ENCODE data around the gene VGLL2.

The VGLL2 gene

GRCh38 chr6:117269638-117270054 is 4.3 kb downstream of the VGLL2 start:
- no peak for DNase-seq

GRCh38 chr6:117270055-117270842 is 4.9 kb downstream of the VGLL2 start:
- no peak for DNase-seq

- no peak for DNase-seq
Measured at GRCh38 chr6:117270843-117271507, 5.6 kb downstream of the VGLL2 start.

- no peak for DNase-seq
Measured at GRCh38 chr6:117272032-117272866, 6.9 kb downstream of the VGLL2 start.

- DNase-seq, result no peak
Measured at GRCh38 chr6:117272891-117273290, 7.5 kb downstream of the VGLL2 start.

DNA sequence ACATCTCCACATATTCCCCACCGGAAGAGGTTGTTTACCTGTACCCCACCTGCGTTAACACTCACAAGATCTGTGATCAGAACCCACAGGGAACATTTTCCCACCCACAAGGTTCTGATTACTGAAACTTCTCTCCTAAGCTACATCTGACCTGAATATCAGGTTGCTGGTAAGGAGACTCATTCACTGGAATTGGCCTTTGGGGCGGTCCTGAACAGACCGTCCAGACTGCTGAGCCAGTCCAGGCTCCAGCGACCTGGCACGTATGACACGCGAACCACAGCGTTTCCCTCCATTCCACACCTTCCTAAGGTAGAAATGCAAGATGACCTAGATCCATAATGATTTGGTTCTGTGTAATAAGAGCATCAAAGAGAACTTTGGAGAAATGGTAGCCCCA is 9.8 kb downstream of the VGLL2 start:
- no peak for DNase-seq

DNA sequence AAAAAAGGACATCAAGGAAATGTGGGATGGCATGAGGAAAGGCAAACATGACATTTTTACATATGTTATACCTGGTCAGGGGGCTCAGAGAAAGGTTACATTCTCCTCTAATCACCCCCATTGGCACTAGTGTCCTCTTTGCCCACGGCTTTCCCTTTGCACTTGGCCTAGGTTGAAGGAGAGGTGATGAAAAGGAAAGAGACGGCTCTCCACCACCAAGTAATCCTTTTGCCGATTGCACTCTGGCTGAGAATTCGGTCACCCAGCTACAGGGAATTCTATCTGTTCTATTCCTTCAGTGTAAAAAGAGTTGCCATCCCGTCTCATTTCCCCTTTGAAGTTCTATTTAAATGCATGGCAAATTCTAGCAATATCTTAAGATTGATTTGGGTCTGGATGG is 10.4 kb downstream of the VGLL2 start:
- no peak for DNase-seq

- DNase-seq, result no peak
Measured at GRCh38 chr6:117276778-117277316, 11.5 kb downstream of the VGLL2 start.

- no peak for DNase-seq
Measured at GRCh38 chr6:117280922-117281321, 15.6 kb downstream of the VGLL2 start.

- no peak for DNase-seq
Measured at GRCh38 chr6:117288083-117288715, 22.8 kb downstream of the VGLL2 start.

GRCh38 chr6:117290173-117290846 is 25.0 kb downstream of the VGLL2 start:
- no peak for DNase-seq

DNA sequence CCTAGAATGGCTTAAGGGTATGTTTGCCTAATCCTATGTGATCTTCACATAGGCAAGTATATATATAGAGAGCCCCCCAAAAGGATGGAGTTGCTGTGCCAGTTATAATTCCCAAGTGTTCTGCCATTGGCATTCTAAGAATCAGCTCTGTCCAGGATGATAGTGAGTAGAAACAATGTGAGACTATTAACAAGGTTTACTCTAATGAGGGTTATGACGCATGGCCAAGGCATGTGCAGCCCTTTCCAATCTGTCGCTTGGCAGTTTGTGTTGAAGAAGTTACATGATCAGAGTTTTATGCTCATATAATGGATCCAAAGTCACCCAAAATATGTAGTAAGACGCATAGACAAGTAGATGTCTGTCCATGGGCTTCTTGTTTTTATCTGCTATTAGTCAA is 33.6 kb downstream of the VGLL2 start:
- no peak for DNase-seq

DNA sequence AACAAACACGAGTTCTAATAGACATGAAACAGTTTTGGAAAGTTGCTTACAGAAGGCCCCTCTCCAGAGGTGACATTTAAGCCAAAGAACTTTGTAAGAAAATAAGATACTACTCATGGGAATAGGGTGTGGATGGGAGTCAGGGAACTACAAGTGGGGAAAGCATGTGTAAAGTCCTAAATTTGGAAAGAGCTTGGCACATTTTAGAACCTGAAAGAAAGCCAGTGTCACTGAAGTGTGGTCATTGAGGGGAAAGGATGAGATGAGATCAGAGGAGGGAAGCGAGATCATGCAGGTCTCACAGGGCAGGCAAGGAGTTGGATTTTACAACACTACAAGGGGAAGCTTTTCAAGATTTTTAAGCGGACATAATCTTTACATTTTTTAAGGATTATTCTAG is 38.0 kb downstream of the VGLL2 start:
- DNase-seq, result no peak

DNA sequence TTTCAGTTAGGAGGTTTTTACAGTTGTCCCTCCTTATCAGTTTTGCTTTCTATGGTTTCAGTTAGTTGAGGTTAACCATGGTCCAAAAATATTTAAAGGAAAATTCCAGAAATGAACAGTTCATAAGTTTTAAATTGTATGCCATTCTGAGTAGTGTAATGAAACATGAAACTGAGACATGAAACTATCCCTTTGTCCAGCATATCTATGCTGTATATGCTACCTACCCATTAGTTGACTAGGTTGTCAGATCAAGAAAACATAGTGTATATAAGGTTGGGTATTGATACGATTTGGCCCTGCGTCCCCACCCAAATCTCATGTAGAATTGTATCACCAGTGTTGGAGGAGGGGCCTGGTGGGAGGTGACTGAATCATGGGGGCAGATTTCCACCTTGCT is 39.1 kb downstream of the VGLL2 start:
- no peak for DNase-seq

DNA sequence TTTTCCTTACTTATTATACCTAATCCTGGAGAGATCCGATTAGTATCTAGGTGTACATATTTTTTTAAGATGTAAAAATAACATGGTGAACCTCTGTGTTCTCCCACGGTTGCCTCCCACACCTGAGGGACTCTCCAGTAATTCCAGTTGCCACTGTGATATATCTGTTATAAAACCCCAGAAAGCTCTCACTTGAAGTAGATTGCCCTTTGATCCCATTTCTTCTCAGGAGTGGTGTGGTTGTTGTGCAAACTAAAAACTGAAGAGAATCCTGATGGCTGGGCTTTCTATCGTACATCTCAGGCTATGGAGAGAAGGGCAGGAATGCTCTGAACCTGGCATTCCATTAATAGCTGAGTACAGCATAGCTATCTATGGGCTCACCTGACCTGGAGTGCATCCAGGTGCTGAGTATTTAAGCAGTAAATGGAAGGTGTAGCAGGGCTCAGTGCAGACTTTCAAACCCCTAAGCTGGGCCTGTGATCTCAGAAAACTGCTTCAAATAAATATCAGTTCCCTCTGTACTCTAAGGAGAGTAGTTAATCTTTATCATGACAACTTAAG is 41.0 kb downstream of the VGLL2 start:
- DNase-seq, result no peak

DNA sequence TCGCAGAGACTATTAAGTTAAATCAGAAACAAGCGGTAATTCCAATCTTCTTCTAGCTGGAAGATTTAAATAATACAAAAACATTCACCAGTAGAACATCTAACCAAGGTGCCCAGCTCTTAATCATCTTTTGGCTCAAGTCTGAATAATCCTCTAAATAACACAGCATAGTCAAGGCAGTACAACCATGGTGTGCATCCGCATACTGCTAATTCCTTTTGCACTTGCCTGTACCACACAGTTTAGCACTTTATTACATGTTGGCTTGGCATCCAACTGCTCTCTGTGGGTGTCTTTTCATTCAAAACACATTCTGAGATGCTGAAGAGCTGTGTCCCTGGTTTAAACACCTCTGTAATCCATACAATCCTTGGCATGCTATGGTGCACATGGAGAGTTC is 42.3 kb downstream of the VGLL2 start:
- no peak for DNase-seq

GRCh38 chr6:117309069-117309468 is 43.7 kb downstream of the VGLL2 start:
- no peak for DNase-seq

GRCh38 chr6:117309611-117310010 is 44.3 kb downstream of the VGLL2 start:
- no peak for DNase-seq

- DNase-seq, result no peak
Measured at GRCh38 chr6:117311310-117311709, 46.0 kb downstream of the VGLL2 start.

- no peak for DNase-seq
Measured at GRCh38 chr6:117311726-117312125, 46.4 kb downstream of the VGLL2 start.

DNA sequence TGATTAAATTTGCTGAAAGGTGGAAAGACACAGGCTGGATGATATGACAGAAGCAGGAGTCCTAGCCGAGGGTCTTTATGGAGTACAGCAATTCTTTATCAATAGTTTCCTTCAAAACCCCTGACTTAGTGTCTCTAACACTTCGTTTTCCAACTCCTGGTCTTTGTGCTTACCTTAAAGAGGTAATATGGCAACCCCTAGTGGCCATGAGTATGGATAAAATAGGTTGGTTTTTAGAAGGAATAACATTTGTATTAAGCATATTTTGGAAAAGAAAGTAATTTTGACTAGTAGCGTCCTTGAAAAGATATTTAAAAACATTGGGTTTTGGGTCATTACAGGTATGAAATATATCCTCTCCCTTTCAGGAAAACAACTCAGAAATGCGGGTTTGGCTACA is 51.9 kb downstream of the VGLL2 start:
- no peak for DNase-seq

All from activated CD4-positive, alpha-beta T cell treated with anti-CD3 and anti-CD28 coated beads, Interleukin-2, amount 50 U/mL, for 4 hours (primary cell).